GM19099 (cell line): Measurements from ENCODE around the gene GAS5.

Source experiments
- POLR2A ChIP-seq: IDR thresholded peaks from 3 replicates; pipeline ENCODE4 v1.6.1; 2011; ENCODE audit warnings: low read depth; ENCODE audit not compliant: insufficient read length; ENCODE audit errors: extremely low read depth

Gene GAS5

DNA sequence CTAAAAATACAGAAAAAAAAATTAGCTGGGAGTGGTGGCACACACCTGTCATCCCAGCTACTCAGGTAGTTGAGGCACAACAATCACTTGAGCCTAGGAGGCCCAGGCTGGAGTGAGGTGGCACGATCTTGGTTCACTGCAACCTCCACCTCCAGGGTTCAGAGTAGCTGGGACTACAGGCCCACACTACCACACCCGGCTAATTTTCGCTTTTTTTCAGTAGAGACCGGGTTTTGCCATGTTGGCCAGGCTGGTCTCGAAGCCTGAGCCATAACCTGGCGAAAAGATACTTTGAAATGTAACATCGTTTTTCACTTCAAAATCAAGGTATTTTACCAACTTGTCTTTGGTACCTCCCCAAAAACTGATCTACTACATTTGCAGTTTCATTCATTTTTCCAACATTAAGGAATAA lies 6.1 kb downstream of the GAS5 start:
- no peak for TF ChIP-seq POLR2A

GRCh38 chr1:173860065-173860464 lies 7.7 kb downstream of the GAS5 start:
- no peak for TF ChIP-seq POLR2A

- no peak for TF ChIP-seq POLR2A
These were observed 10.3 kb downstream of the GAS5 start for GRCh38 chr1:173857363-173857917.

DNA sequence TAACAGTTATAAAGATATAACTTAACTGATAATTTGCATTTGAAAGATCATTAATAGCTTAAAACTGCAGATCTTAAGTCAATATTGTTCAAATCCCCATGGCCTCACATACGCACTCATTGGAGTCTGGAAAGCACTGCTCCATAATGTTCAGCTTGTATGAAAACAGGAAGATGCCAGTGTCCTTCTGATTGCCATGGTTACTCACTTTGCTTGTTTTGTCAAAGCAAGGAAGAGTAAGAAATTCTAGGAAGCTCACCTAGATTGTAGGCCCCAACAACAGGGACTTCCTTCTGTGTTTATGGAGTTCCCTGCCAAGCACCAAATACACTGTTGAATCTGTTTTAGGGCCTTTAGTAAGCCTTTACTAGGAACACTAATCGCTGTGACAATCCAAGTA lies 10.9 kb downstream of the GAS5 start:
- no peak for TF ChIP-seq POLR2A

DNA sequence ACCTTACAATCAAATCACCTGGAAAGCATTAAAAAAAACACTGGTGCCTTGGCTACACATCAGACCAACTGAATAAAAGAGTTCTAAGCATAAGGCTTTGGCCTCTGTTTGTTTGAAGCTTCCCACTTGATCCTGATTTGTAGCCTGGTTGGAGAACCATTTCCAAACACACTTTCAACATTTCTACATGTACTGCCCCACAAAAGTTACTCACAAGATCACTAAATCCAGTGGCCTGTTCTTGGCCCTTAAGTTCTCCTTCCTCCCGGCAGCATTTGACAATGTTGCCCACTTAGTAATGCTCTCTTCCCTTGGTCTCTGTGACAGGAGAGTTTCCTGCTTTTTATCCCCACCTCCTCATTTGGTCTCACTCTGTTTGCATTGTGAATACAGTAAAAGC lies 11.8 kb downstream of the GAS5 start:
- TF ChIP-seq POLR2A, result no peak

DNA sequence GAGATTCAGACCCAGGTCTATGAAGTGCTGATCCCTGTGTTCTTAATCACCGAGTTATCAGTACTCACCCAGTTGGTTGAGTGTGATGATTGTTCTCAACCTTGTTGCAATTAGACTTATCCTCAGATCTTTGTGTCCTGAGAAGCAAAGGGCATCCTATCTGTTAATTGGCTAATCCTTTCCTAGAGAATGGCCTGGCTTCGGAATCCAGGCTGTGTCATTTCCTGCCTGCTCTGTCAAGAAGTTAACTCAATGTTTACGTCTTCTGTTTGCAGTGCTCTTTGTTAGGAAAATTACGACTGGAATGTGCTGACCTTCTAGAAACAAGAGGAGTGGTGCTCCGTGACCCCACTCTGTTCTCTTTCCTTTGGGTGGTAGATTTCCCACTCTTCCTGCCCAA lies 14.7 kb downstream of the GAS5 start:
- TF ChIP-seq POLR2A, result no peak

- TF ChIP-seq POLR2A, result no peak
These were observed 15.7 kb downstream of the GAS5 start for GRCh38 chr1:173852105-173852504.

DNA sequence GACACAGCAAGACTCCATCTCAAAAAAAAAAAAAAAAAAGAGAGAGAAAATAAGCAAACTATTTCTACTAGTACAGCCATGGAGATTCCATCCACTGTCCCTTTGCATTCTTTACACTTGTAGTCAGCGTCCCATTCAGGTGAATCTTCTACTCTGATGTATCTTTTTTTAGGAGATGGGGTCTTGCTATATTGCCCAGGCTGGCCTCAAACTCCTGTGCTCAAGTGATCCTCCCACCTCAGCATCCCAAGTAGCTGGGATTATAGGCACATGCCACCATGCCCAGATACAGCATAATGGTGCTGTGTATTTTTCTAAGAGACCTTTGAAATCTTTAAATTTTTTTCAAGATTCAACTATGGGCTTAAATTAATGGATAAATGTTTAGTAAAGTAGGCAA lies 35.0 kb downstream of the GAS5 start:
- TF ChIP-seq POLR2A, result no peak

GRCh38 chr1:173827611-173828010 lies 40.2 kb downstream of the GAS5 start:
- no peak for TF ChIP-seq POLR2A

DNA sequence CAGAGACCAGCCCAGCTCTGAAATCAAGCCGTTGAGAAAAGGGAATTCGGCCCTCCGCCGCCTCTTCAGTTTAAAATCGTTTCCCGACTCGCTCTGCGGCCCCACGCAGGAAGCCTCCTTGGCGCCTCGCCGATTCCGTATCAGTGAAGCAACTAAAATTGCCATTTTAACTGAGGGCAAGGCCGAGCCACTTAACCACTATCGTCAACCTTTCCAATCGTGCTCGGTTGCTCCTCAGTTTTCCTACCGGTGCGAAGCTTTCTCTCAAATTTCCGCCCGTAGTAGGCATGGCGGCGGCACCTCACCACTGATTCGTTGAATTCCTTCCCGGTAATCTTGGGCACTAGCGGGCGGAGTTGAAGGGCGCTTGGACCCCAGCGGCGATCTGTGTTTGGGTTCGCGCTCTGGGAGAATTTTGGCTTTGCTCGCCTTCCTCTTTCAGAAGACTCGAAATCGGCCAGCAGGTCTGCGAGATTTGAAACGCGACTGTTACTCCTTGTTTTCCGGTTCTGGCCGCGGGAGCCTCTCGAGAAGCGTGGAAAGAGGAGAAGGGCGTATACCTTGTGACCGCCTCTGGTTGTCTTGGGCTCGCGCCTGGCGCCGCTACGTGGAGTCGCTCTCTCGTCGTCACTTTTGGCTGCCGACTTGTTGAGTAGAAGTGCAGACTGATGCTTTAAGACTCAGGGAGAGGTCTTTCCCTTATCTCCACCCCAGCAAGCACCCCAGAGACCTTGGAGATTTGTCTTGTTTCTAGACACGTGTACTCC lies 43.3 kb downstream of the GAS5 start, which contains the start of the genes CENPL and DARS2:
Gene CENPL, minus strand, starts transcription at position 569 of the 767 bp plus-strand sequence. CDS start 13,584 bp downstream, outside the sequence.
Gene DARS2, plus strand, starts transcription at position 359 of the 767 bp plus-strand sequence. CDS start 557 bp downstream, outside the sequence.
- TF ChIP-seq POLR2A, result peak; percentile 70

- TF ChIP-seq POLR2A, result peak; percentile 28
These were observed 43.9 kb downstream of the GAS5 start for GRCh38 chr1:173823781-173824314.

DNA sequence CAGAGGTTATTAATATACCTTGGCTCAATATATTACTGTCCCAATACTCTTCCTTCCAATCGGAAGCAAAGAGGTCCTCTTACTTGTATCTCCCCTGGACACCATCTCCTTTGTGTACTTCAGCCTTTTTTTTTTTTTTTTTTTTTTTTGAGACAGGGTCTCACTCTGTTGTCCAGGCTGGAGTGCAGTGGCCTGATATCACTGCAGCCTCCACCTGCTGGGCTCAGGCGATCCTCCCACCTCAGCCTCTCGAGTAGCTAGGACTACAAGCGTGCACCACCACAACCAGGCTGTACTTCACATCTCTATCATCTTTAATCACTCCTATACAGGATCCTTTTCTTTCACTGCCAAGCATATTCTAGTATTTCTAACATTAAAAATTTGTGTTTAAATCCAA lies 46.1 kb downstream of the GAS5 start:
- no peak for TF ChIP-seq POLR2A

DNA sequence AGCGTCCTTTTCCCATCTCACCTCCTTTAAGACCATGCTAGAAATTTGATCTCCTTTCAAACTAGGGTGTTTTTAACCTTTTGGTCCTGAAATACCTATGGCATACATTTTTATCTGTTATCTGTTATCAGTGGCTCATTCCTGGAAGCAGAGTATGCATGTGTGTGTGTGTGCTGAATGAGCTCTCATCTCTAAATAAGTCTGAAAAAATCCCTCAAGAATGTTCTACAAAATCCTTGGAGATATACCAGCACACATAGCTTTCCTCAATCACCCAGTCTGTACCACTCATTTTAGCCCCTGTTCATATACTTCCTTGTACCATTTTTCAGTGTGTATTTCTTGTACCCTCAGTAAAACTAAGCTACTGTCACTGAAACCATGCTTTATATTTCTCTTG lies 49.3 kb downstream of the GAS5 start:
- TF ChIP-seq POLR2A, result no peak
